Heart right ventricle (tissue), 16 donors: ENCODE data around the gene NFIC. TPM values are rescaled to one million over a fixed set of nuclear protein-coding genes. Genes with fewer than 3 reads are reported as not detected.
"Not testable (repeated sequence)": the region's sequence is repeated elsewhere in the genome, so short reads cannot be mapped to it uniquely, and the experiment has no call there.

ENCODE experiments used
- ATAC-seq, 8 donors: fragments of 200-7000 bp; cut with Tn5 transposase; one replicate each; pipeline ENCODE4 v1.9.1; 2020; ENCODE audit warnings: mild to moderate bottlenecking in 8 of 8, moderate library complexity in 8 of 8, moderate number of reproducible peaks in 1 of 8
- DNase-seq, 2 donors: peaks; one replicate each; pipeline ENCODE4 v3.0.0-alpha.2; 2020
- H3K27ac ChIP-seq, 10 donors: fragments of 200-600 bp; sonication (generic) in 2 of 10; one replicate each; pipeline versions ENCODE4 v1.5.0 to v1.8.0; 2020 to 2022; ENCODE audit warnings: mild to moderate bottlenecking in 3 of 10
- H3K27me3 ChIP-seq, 7 donors: fragments of 200-600 bp; one replicate each; pipeline ENCODE4 v1.8.0; 2021 to 2022; ENCODE audit warnings: mild to moderate bottlenecking in 2 of 7
- H3K36me3 ChIP-seq, 9 donors: fragments of 200-600 bp; sonication (generic) in 1 of 9; one replicate each; pipeline versions ENCODE4 v1.5.0 to v1.8.0; 2020 to 2022; ENCODE audit warnings: mild to moderate bottlenecking in 2 of 9
- H3K4me1 ChIP-seq, 9 donors: fragments of 200-600 bp; sonication (generic) in 1 of 9; one replicate each; pipeline versions ENCODE4 v1.5.0 to v1.8.0; 2020 to 2022; ENCODE audit warnings: mild to moderate bottlenecking in 4 of 9
- H3K4me3 ChIP-seq, 10 donors: fragments of 200-600 bp; sonication (generic) in 2 of 10; one replicate each; pipeline versions ENCODE4 v1.5.0 to v1.8.0; 2020 to 2022; ENCODE audit warnings: mild to moderate bottlenecking in 7 of 10, moderate library complexity in 2 of 10
- H3K9me3 ChIP-seq, 11 donors: fragments of 200-600 bp in 10 of 11; sonication (generic) in 2 of 11; one replicate each; pipeline versions ENCODE4 v1.5.0 to v1.8.0; 2013 to 2022; ENCODE audit warnings: mild to moderate bottlenecking in 2 of 11, control low read depth in 1 of 11, moderate library complexity in 1 of 11
- WGBS, 2 donors: extraction: QIAGEN DNeasy Blood & Tissue Kit; methylation state at CpG; one replicate each; pipeline ENCODE4 v1.1.7; 2013; ENCODE audit warnings: inconsistent platforms in 1 of 2; 5-methylcytosine and 5-hydroxymethylcytosine counted together
- intact Hi-C, 10 donors: fragments of 100-400 bp; cut with DNase I; formaldehyde crosslinking; loops; one replicate each; pipeline versions ENCODE4 v1.11.1 to v1.14.2; 2022
- polyA plus RNA-seq, 2 donors: library from polyadenylated mRNA; stranded (reverse); fragments of 200-250 nt; gene quantifications; one replicate each; pipeline ENCODE4 v1.2.3, GENCODE V29; 2013
- total RNA-seq, 10 donors: library from RNA; stranded (reverse); fragmentation: NEBNext Ultra II Directional in 3 of 10; extraction: Animal tissue kit (Norgen Biotek cat#: 25700) in 3 of 10; gene quantifications; one replicate each; pipeline versions ENCODE4 v1.2.1 to v1.2.4, GENCODE V29; 2021 to 2023
- TF ChIP-seq, protein P1 (sequence below), 9 donors: fragments of 200-600 bp; sonication (generic) in 2 of 9; IDR thresholded peaks; one replicate each; pipeline versions ENCODE4 v1.5.0 to v1.8.0; 2021 to 2022; ENCODE audit warnings: antibody characterized with exemption in 9 of 9, mild to moderate bottlenecking in 5 of 9, moderate library complexity in 1 of 9
- donor health status: Arrhythmogenic right ventricular cardiomyopathy.
- donor health status: ischemic (EF 13 %, LVEDD 7.1; RV severe dilation, severe dysfunction).
- donor health status: healthy with polysubstance abuse.
- donor health status: DM: no; HTN: yes; CAD: no.
- donor health status: DM: no; HTN: no; CAD: no.
- donor health status: ischemic (EF 25% LVEDD 6.9; RV normal size, moderate dysfunction).
- donor health status: ischemic (EF 25% LVEDD 5.7; RV mildly dilated, moderate dysfunction).
- donor health status: healthy.
- donor health status: DM: yes; HTN: yes; CAD: no.
- donor health status: Ischemic cardiomyopathy.
- donor health status: ischemic (EF 35%, LVEDD 5.7; RV mildly dilated, moderate dysfunction).
- donor health status: nonischemic (EF 11% LVEDD 7.7; RV severe dilation, severe dysfunction).
- donor health status: DM: yes; HTN: yes; CAD: no.
- donor health status: PGD.
- donor health status: ischemic (EF 29% LVEDD 5.4; RV normal size, mild dysfunction).
- donor health status: nonischemic (EF 23%, LVEDD 6.1; RV moderate dilation, normal function).

NFIC gene
- total and polyA plus RNA-seq, 12 donors = 52.3 to 217 (median 157) TPM

DNA sequence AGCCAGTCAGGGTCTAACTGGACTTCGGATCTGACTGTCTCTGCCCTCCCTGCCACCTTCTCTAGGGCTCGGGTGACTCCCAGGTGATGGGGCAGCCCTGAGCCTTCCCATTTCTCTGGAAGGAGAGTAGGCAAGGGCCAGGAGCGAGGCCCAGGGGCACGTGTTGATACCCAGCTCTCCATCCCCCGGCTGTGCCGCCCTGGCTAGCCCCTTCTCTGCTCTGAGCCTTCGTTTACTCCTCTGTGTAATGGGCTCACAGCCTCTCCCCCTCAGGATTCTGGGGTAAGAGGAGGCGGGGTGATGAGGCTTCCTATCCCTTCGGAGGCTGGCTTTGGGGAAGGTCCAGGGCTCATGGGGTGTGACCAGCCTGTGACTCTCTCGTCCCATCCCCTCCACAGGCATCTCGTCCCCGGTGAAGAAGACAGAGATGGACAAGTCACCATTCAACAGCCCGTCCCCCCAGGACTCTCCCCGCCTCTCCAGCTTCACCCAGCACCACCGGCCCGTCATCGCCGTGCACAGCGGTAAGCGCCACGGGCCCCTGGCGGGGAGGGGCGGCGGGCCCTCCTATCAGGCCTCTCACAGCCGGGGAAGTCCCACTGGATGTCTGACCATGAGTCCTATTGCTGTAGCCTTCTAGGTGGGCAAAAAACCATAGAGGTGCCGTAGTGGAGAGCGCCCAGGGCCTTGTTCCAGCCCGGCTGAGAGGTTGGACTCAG is 82.4 kb downstream of the NFIC start:
- WGBS, 2 donors = 92 to 95% methylated on average over 28 of the region's 28 CpGs
- TF ChIP-seq, protein P1, sequence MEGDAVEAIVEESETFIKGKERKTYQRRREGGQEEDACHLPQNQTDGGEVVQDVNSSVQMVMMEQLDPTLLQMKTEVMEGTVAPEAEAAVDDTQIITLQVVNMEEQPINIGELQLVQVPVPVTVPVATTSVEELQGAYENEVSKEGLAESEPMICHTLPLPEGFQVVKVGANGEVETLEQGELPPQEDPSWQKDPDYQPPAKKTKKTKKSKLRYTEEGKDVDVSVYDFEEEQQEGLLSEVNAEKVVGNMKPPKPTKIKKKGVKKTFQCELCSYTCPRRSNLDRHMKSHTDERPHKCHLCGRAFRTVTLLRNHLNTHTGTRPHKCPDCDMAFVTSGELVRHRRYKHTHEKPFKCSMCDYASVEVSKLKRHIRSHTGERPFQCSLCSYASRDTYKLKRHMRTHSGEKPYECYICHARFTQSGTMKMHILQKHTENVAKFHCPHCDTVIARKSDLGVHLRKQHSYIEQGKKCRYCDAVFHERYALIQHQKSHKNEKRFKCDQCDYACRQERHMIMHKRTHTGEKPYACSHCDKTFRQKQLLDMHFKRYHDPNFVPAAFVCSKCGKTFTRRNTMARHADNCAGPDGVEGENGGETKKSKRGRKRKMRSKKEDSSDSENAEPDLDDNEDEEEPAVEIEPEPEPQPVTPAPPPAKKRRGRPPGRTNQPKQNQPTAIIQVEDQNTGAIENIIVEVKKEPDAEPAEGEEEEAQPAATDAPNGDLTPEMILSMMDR (IDR thresholded peaks at IDR 0.05) = no peak
- peaks cover 0 to 89% (median 34%) of the 10 kb centered on the region in 9 donors for H3K36me3 ChIP-seq
- H3K4me1 ChIP-seq = peaks cover 14 to 40% (median 34%) of the 10 kb centered on the region in 9 donors
- no peaks in the 10 kb centered on the region for H3K27me3 ChIP-seq
- intact Hi-C loops = no loop called here
- DNase-seq (no peak), ATAC-seq (no peak)
- H3K4me3 ChIP-seq = no peak overlapping the region
- no peaks in the 10 kb centered on the region for H3K9me3 ChIP-seq
- peak overlapping the region in 3 of 10 donors; percentile 2 to 35 (median 19) for H3K27ac ChIP-seq

DNA sequence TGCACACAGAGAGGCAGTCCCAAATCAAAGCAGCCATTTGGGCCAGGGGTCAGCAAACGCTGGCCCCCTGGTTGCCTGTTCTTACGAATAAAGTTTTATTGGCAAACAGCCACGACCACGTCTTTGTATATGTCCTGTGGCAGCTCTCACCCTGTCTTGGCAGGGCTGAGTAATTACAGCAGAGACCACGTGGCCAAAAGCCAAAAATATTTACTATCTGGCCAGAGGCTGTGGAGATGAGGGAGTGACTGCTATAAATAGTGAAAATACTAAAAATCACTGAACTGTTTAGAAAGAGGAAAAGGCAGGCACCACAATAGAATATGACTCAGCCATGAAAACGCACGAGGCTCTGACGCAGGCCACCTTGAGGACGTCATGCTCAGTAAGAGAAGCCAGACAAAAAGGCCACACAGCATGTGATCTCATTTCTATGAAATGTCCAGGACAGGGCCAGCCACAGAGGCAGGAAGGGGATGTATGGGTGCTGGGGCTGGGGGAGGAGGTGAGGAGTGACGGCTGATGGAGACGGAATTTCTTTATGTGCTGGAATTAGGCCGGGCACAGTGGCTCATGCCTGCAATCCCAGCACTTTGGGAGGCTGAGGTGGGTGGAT is 84.5 kb downstream of the NFIC start:
- H3K4me1 ChIP-seq = peaks cover 4 to 18% (median 15%) of the 10 kb centered on the region in 9 donors
- H3K36me3 ChIP-seq = peaks cover 4 to 94% (median 55%) of the 10 kb centered on the region in 9 donors
- TF ChIP-seq, protein P1 (IDR thresholded peaks at IDR 0.05) = no peak
- intact Hi-C loops = no loop called here
- WGBS, 2 donors = 12 to 15% methylated on average over 12 of the region's 12 CpGs
- H3K9me3 ChIP-seq = no peaks in the 10 kb centered on the region
- H3K4me3 ChIP-seq = no peak overlapping the region
- ATAC-seq (peak; percentile 39 to 94 (median 90)), DNase-seq (peak in 1 of 2 donors; percentile 71)
- H3K27ac ChIP-seq = peak overlapping the region; percentile 28 to 87 (median 82)
- H3K27me3 ChIP-seq = no peaks in the 10 kb centered on the region

DNA sequence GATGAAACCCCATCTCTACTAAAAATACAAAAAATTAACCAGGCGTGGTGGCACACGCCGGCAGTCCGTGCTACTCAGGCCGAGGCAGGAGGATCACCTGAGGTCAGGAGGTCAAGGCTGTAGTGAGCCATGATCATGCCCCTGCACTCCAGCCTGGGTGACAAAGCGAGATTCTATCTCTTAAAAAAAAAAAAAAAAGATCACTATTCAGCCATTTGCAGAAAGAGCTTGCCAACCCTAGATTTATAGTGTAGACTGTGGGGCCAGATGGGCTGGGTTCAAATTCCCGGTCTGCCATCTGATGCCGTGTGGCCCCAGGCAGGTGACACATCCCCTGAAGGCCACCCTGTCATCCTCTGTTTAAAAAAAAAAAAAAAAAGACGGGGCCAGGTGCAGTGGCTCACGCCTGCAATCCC is 85.1 kb downstream of the NFIC start:
- 80 to 81% methylated on average over 10 of the region's 10 CpGs for WGBS, 2 donors
- Histone ChIP-seq H3K4me3 (no peak overlapping the region), H3K4me1 (peaks cover 0 to 15% (median 12%) of the 10 kb centered on the region in 9 donors), H3K36me3 (peaks cover 4 to 94% (median 58%) of the 10 kb centered on the region in 9 donors), H3K27me3 (no peaks in the 10 kb centered on the region), H3K9me3 (no peaks in the 10 kb centered on the region), H3K27ac (peak overlapping the region; percentile 28 to 87 (median 82))
- DNase-seq = no peak
- ATAC-seq = peak in 1 of 8 donors; percentile 3
- TF ChIP-seq, protein P1 (IDR thresholded peaks at IDR 0.05) = no peak
- intact Hi-C loops = no loop called here

DNA sequence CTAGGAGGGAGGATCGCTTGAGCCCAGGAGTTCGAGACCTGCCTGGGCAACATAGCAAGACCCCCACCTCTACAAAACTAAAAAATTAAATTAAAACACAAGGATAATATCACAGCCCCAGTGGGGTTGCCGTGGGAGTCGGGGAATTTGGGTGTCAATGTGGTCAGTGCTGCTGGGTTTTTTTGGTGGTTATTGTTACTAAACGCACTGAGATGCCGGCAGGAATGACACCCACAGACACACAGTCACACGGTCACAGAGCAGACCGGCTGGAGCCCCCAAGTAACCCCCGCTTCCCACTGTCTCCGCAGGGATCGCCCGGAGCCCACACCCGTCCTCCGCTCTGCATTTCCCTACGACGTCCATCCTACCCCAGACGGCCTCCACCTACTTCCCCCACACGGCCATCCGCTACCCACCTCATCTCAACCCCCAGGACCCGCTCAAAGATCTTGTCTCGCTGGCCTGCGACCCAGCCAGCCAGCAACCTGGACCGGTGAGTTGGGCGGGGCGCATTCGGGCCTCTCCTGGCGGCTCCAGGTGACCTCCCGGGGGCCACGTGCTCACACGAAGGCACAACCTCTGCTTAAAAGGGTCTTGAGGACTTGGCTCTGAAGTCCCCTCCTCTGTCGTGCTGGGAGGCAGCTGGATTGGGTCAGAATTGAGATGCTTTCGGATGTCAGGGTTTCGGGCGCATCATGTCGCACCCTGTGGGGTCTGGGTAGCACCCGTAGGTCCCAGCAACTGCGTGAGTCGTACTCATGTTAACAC is 86.0 kb downstream of the NFIC start:
- Histone ChIP-seq H3K4me3 (no peak overlapping the region), H3K9me3 (no peaks in the 10 kb centered on the region), H3K27me3 (no peaks in the 10 kb centered on the region), H3K4me1 (peaks cover 7 to 24% (median 19%) of the 10 kb centered on the region in 9 donors), H3K36me3 (peaks cover 4 to 97% (median 58%) of the 10 kb centered on the region in 9 donors), H3K27ac (peak overlapping the region in 6 of 10 donors; percentile 80 to 87 (median 84))
- TF ChIP-seq, protein P1 (IDR thresholded peaks at IDR 0.05) = no peak
- WGBS, 2 donors = 92 to 93% methylated on average over 38 of the region's 38 CpGs
- DNase-seq = no peak
- ATAC-seq = no peak
- intact Hi-C loops = no loop called here

DNA sequence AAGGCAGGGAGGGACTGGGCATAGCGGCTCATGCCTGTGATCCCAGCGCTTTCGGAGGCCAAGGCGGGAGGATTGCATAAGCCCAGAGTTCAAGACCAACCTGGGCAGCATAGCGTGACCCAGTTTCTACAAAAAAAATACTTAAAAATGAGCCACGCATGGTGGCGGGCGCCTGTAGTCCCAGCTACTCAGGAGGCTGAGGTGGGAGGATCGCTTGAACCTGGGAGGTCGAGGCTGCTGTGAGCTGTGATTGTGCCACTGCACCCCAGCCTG is 86.5 kb downstream of the NFIC start:
- intact Hi-C loops, ATAC-seq: not testable (repeated sequence)
- H3K36me3 ChIP-seq = peaks cover 4 to 97% (median 58%) of the 10 kb centered on the region in 9 donors

More for the DNA sequence above, 86.5 kb downstream of the NFIC start:
- H3K4me3 ChIP-seq, DNase-seq, H3K27me3 ChIP-seq, H3K9me3 ChIP-seq: not testable (repeated sequence)
- Histone ChIP-seq H3K4me1 (peaks cover 12 to 29% (median 24%) of the 10 kb centered on the region in 9 donors), H3K27ac (peak overlapping the region in 3 of 10 donors; percentile 80 to 87 (median 82))
- WGBS, 2 donors = 96% methylated on average over 10 of the region's 10 CpGs
